ENCODE measurements around the gene SHISA7.

SHISA7 gene

GRCh38 chr19:55382522-55383054, 60.5 kb downstream of the SHISA7 start:
- H3K4me3 ChIP-seq (ENCODE audit: low read depth, low read length): no peak overlapping the region
- no peak for DNase-seq (ENCODE audit: low read depth)

- no peak for DNase-seq (ENCODE audit: low read depth)
- H3K4me3 ChIP-seq (ENCODE audit: low read depth, low read length): no peak overlapping the region
Measured at GRCh38 chr19:55382013-55382412, 61.1 kb downstream of the SHISA7 start.

GRCh38 chr19:55379174-55379573, 63.9 kb downstream of the SHISA7 start:
- peak; percentile 40 for DNase-seq (ENCODE audit: low read depth)
- no peak overlapping the region for H3K4me3 ChIP-seq (ENCODE audit: low read depth, low read length)

Measured in skeletal muscle cell (primary cell).